Activated B cell treated with CpG ODN at 0.5 μM for 24 hours (primary cell): ENCODE data around the gene GNPDA2. TPM values are rescaled to one million over a fixed set of nuclear protein-coding genes. Genes with fewer than 3 reads are reported as not detected.

ENCODE experiments used
- ATAC-seq: fragments of 200-7000 bp; cut with Tn5 transposase; one replicate; pipeline ENCODE4 v1.10.0; 2021; ENCODE audit warnings: low read depth, mild to moderate bottlenecking, moderate library complexity
- CTCF ChIA-PET: fragments of 350-600 bp; sonication (Branson Sonifier 250); formaldehyde crosslinking; loops from one replicate; lab custom pipeline; 2021; ENCODE audit warnings: antibody characterized with exemption; lab: Charles Lee
- POLR2A ChIA-PET: fragments of 350-600 bp; sonication (Branson Sonifier 250); formaldehyde crosslinking; loops from one replicate; lab custom pipeline; 2021; ENCODE audit warnings: antibody characterized with exemption; lab: Charles Lee
- DNase-seq: peaks from one replicate; pipeline ENCODE4 v3.0.0; 2022
- H3K27ac Mint-ChIP-seq: one replicate; pipeline ENCODE4 v1.8.0; 2020; ENCODE audit warnings: mixed read lengths
- H3K27me3 Mint-ChIP-seq: one replicate; pipeline ENCODE4 v1.8.0; 2021; ENCODE audit warnings: mixed read lengths
- H3K36me3 Mint-ChIP-seq: one replicate; pipeline ENCODE4 v1.8.0; 2021; ENCODE audit warnings: low read depth, mixed read lengths
- H3K4me1 Mint-ChIP-seq: one replicate; pipeline ENCODE4 v1.8.0; 2021; ENCODE audit warnings: mixed read lengths
- H3K4me3 Mint-ChIP-seq: one replicate; pipeline ENCODE4 v1.8.0; 2020; ENCODE audit warnings: mild to moderate bottlenecking, mixed read lengths
- H3K9me3 Mint-ChIP-seq: one replicate; pipeline ENCODE4 v1.8.0; 2020; ENCODE audit warnings: mixed read lengths
- intact Hi-C: fragments of 100-400 bp; cut with micrococcal nuclease; formaldehyde crosslinking; loops from one replicate; pipeline ENCODE4 v1.15.1; 2024
- total RNA-seq: library from RNA; stranded (reverse); gene quantifications from 2 replicates; pipeline ENCODE4 v1.2.3, GENCODE V29; 2022
- TF ChIP-seq, protein P1 (sequence below): fragments of 200-600 bp; IDR thresholded peaks from one replicate; pipeline ENCODE4 v1.8.0; 2022; ENCODE audit warnings: antibody characterized with exemption, mild to moderate bottlenecking

GNPDA2 gene
- total RNA-seq, 1 donor from 2014 or later, result 17.6 TPM

DNA sequence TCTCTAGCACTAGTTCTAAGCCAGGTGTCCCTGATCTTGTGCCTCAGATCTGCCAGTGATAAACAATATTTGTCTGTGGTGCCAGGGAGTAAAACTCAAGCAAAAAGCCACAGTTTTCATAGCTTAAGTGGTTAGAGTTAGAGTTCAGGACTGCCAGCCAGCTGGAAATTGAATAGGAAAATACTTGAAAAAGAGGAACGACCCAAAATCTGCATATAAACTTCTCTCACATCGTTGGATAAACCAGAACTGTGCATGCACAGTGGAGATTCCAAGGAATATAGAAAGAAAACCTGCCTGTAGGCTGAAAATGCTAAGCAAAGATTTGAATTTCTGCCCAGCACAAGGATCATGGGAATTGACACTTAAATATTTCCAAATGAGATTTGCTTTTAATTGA lies 35.0 kb upstream of the GNPDA2 start:
- intact Hi-C loops, result loop anchor here (5.0 kb wide), 1 partner anchor 1511 kb away; no protein-coding TSS in a partner anchor
- DNase-seq (no peak), ATAC-seq (no peak)
- POLR2A ChIA-PET, result no interaction called here
- TF ChIP-seq, protein P1, sequence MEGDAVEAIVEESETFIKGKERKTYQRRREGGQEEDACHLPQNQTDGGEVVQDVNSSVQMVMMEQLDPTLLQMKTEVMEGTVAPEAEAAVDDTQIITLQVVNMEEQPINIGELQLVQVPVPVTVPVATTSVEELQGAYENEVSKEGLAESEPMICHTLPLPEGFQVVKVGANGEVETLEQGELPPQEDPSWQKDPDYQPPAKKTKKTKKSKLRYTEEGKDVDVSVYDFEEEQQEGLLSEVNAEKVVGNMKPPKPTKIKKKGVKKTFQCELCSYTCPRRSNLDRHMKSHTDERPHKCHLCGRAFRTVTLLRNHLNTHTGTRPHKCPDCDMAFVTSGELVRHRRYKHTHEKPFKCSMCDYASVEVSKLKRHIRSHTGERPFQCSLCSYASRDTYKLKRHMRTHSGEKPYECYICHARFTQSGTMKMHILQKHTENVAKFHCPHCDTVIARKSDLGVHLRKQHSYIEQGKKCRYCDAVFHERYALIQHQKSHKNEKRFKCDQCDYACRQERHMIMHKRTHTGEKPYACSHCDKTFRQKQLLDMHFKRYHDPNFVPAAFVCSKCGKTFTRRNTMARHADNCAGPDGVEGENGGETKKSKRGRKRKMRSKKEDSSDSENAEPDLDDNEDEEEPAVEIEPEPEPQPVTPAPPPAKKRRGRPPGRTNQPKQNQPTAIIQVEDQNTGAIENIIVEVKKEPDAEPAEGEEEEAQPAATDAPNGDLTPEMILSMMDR, result no peak
- peaks cover 16% of the 10 kb centered on the region for H3K27me3 Mint-ChIP-seq
- H3K4me1 Mint-ChIP-seq, result no peaks in the 10 kb centered on the region
- H3K27ac Mint-ChIP-seq, result no peak overlapping the region
- no peak overlapping the region for H3K4me3 Mint-ChIP-seq
- no peaks in the 10 kb centered on the region for H3K36me3 Mint-ChIP-seq
- H3K9me3 Mint-ChIP-seq, result no peaks in the 10 kb centered on the region
- CTCF ChIA-PET, result interaction anchor here (1.5 kb wide), 1 partner anchor 9 kb away, joined by 4 read pairs; no protein-coding TSS in a partner anchor

GRCh38 chr4:44760142-44760898 lies 34.0 kb upstream of the GNPDA2 start:
- no peaks in the 10 kb centered on the region for H3K9me3 Mint-ChIP-seq
- DNase-seq (no peak), ATAC-seq (peak; percentile 28)
- ChIA-PET POLR2A (no interaction called here), CTCF (interaction anchor here (0.9 to 1.6 kb wide), 4 partner anchors 10 to 44 kb away, joined by 3 to 4 read pairs (median 3); no protein-coding TSS in a partner anchor)
- TF ChIP-seq, protein P1, result peak; percentile 30
- H3K4me1 Mint-ChIP-seq, result no peaks in the 10 kb centered on the region
- no peaks in the 10 kb centered on the region for H3K36me3 Mint-ChIP-seq
- no peak overlapping the region for H3K4me3 Mint-ChIP-seq
- H3K27ac Mint-ChIP-seq, result no peak overlapping the region
- peaks cover 19% of the 10 kb centered on the region for H3K27me3 Mint-ChIP-seq
- intact Hi-C loops, result loop anchor here (5.0 kb wide), 1 partner anchor 1512 kb away; no protein-coding TSS in a partner anchor

GRCh38 chr4:44756559-44756958 lies 30.2 kb upstream of the GNPDA2 start:
- no peak for DNase-seq
- Mint-ChIP-seq H3K9me3 (no peaks in the 10 kb centered on the region), H3K27me3 (peaks cover 18% of the 10 kb centered on the region), H3K27ac (no peak overlapping the region), H3K36me3 (no peaks in the 10 kb centered on the region), H3K4me3 (no peak overlapping the region), H3K4me1 (no peaks in the 10 kb centered on the region)
- TF ChIP-seq, protein P1, result no peak
- intact Hi-C loops, result no loop called here
- POLR2A ChIA-PET, result no interaction called here
- no peak for ATAC-seq
- CTCF ChIA-PET, result no interaction called here

DNA sequence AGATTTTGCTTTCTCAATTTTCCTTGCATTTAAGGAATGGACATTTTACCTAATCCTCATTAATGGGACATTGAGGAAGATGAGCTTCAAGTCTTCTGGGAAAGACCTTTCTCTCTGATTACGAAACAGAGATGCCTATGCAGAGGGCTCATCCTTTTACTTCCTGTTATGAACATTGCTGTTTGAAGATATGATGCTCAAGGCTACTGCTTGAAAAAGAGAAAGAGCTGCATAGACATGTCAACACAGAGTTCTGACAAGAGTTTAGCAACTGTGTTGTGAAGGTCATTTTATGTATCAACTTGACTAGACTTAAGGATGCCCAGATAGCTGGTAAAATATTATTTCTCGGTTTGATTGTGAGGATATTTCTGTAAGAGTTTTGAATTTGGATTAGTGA lies 13.8 kb upstream of the GNPDA2 start:
- no peak for DNase-seq
- ChIA-PET POLR2A (no interaction called here), CTCF (interaction anchor here (0.7 kb wide), 1 partner anchor 9 kb away, joined by 3 read pairs; no protein-coding TSS in a partner anchor)
- Mint-ChIP-seq H3K27ac (no peak overlapping the region), H3K27me3 (peaks cover 6% of the 10 kb centered on the region), H3K9me3 (no peaks in the 10 kb centered on the region), H3K36me3 (no peaks in the 10 kb centered on the region), H3K4me3 (no peak overlapping the region), H3K4me1 (peaks cover 10% of the 10 kb centered on the region)
- ATAC-seq, result no peak
- intact Hi-C loops, result no loop called here
- TF ChIP-seq, protein P1, result no peak

- ChIA-PET POLR2A (no interaction called here), CTCF (no interaction called here)
- Mint-ChIP-seq H3K36me3 (no peaks in the 10 kb centered on the region), H3K27me3 (peaks cover 11% of the 10 kb centered on the region), H3K4me1 (peaks cover 10% of the 10 kb centered on the region), H3K9me3 (no peaks in the 10 kb centered on the region), H3K4me3 (no peak overlapping the region), H3K27ac (no peak overlapping the region)
- intact Hi-C loops, result no loop called here
- TF ChIP-seq, protein P1, result no peak
- ATAC-seq (no peak), DNase-seq (no peak)
Observed at GRCh38 chr4:44738615-44739014, 12.3 kb upstream of the GNPDA2 start.
